ENCODE measurements around the gene TTBK2.

DNA sequence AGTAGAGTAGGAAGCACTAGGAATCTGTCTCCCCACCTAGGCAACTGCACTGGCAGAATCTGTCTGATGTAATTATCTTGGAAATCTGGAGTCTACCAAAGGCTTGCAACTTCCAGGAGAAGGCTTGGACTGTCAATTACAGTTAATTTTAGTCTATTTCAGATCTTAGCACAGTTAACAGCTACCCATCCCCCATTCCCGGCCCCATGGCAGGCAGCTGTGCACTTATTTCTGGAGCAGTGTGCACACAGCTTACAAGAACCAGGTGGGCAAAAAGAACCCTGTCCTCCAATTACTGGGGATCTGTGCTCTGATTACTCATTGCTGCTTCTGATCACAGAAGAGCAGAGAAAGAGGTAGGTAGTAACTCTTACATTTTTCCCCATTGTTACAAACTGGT, 171.3 kb downstream of the TTBK2 start:
- TF ChIP-seq, protein P1, sequence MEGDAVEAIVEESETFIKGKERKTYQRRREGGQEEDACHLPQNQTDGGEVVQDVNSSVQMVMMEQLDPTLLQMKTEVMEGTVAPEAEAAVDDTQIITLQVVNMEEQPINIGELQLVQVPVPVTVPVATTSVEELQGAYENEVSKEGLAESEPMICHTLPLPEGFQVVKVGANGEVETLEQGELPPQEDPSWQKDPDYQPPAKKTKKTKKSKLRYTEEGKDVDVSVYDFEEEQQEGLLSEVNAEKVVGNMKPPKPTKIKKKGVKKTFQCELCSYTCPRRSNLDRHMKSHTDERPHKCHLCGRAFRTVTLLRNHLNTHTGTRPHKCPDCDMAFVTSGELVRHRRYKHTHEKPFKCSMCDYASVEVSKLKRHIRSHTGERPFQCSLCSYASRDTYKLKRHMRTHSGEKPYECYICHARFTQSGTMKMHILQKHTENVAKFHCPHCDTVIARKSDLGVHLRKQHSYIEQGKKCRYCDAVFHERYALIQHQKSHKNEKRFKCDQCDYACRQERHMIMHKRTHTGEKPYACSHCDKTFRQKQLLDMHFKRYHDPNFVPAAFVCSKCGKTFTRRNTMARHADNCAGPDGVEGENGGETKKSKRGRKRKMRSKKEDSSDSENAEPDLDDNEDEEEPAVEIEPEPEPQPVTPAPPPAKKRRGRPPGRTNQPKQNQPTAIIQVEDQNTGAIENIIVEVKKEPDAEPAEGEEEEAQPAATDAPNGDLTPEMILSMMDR (IDR thresholded peaks at IDR 0.05), result no peak
- TF ChIP-seq POLR2A (IDR thresholded peaks at IDR 0.05), result no peak
